NB4 (cell line): ENCODE results near the gene GPRIN3.

Experiments used
- MYC ChIP-seq: IDR thresholded peaks from 2 replicates; pipeline ENCODE4 v1.6.1; 2011; ENCODE audit warnings: low read depth, low read length
- POLR2A ChIP-seq: IDR thresholded peaks from 2 replicates; pipeline ENCODE4 v1.6.1; 2011; ENCODE audit warnings: mild to moderate bottlenecking; ENCODE audit not compliant: insufficient read length; ENCODE audit errors: extremely low read depth
- TF ChIP-seq, protein P1 (sequence below): IDR thresholded peaks from one replicate; pipeline ENCODE4 v1.5.1; 2012; ENCODE audit warnings: low read depth, low read length
- TF ChIP-seq, protein P2 (sequence below): IDR thresholded peaks from 2 replicates; pipeline ENCODE4 v1.6.1; 2011; ENCODE audit warnings: low read depth, low read length

DNA sequence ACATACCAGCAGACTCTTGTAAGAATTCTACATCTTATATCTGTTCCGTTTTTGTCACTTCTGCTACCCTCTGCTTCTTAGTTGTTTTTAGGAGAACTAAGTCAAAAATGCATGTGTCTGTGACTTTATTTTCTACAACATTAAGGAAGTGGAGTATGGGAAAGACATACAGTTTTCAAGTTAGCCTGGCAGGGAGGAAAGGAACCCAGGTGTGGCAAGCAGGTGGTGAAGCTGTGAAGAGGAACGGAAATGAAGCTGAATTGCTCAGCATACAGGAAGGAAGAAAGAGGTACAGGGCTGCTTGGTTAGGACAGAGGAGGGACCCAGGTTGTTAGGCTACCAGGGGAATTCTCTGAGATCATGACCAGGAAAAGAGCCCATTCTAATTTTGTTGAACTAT, 9.4 kb downstream of the GPRIN3 start:
- TF ChIP-seq, protein P1, sequence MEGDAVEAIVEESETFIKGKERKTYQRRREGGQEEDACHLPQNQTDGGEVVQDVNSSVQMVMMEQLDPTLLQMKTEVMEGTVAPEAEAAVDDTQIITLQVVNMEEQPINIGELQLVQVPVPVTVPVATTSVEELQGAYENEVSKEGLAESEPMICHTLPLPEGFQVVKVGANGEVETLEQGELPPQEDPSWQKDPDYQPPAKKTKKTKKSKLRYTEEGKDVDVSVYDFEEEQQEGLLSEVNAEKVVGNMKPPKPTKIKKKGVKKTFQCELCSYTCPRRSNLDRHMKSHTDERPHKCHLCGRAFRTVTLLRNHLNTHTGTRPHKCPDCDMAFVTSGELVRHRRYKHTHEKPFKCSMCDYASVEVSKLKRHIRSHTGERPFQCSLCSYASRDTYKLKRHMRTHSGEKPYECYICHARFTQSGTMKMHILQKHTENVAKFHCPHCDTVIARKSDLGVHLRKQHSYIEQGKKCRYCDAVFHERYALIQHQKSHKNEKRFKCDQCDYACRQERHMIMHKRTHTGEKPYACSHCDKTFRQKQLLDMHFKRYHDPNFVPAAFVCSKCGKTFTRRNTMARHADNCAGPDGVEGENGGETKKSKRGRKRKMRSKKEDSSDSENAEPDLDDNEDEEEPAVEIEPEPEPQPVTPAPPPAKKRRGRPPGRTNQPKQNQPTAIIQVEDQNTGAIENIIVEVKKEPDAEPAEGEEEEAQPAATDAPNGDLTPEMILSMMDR: no peak
- TF ChIP-seq MYC: no peak
- no peak for TF ChIP-seq POLR2A
- TF ChIP-seq, protein P2, sequence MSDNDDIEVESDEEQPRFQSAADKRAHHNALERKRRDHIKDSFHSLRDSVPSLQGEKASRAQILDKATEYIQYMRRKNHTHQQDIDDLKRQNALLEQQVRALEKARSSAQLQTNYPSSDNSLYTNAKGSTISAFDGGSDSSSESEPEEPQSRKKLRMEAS: no peak
